K562 (cell line): ENCODE measurements around the gene SELL. TPM values are rescaled to one million over a fixed set of nuclear protein-coding genes. Genes with fewer than 3 reads are reported as not detected.

Experiments
- ATAC-seq: fragments of 200-7000 bp; cut with Tn5 transposase; 3 replicates; pipeline ENCODE4 v1.9.1; 2020; ENCODE audit warnings: moderate library complexity
- BruUV-seq: library from RNA; stranded (reverse); fragments of 400-500 nt; replicated peaks from 2 replicates; lab custom pipeline; 2021; lab: Mats Ljungman, UMichigan
- CTCF ChIA-PET: fragments of 300-600 bp; formaldehyde crosslinking; extraction: SDS; loops from one replicate; lab custom pipeline; 2021; ENCODE audit warnings: low intra/inter-chr PET ratio; lab: Yijun Ruan, JAX
- POLR2A ChIA-PET: fragments of 300-600, 350-650 bp; sonication (Branson Sonifier 250); formaldehyde crosslinking; extraction: SDS; loops from one replicate; lab custom pipeline; 2021; ENCODE audit warnings: antibody characterized with exemption, inconsistent platforms; lab: Yijun Ruan, JAX
- DNase-seq, 4 experiments: peaks; one replicate each; pipeline versions ENCODE4 v3.0.0 to v3.0.0-alpha.2; 2011 to 2018; ENCODE audit warnings: low spot score in 3 of 4, mixed read lengths in 3 of 4; ENCODE audit errors: extremely low read depth in 1 of 4
- FAIRE-seq: peaks from 2 replicates; lab custom pipeline; 2011; peaks lifted over from hg19 to GRCh38; lab: Jason Lieb, UNC
- H2AFZ ChIP-seq: 2 replicates; pipeline ENCODE4 v1.6.0; 2011; ENCODE audit warnings: low read depth, low read length, control low read depth, inconsistent platforms
- H3K27ac ChIP-seq: fragments of 200-600 bp; 3 replicates; pipeline ENCODE4 v1.8.0; 2011; ENCODE audit warnings: low read depth, mild to moderate bottlenecking, control low read depth, inconsistent platforms, low read length, moderate library complexity, mixed read lengths; ENCODE audit errors: extremely low read depth
- H3K27me3 ChIP-seq, 2 experiments: fragments of 300-600 bp in 1 of 2; 2 replicates in 1 of 2; 3 replicates in 1 of 2; pipeline versions ENCODE4 v1.6.0 to v1.8.0; 2011; ENCODE audit warnings: inconsistent platforms in 2 of 2, low read length in 2 of 2, mild to moderate bottlenecking in 1 of 2, mixed read lengths in 1 of 2, moderate library complexity in 1 of 2; ENCODE audit not compliant: control insufficient read depth in 2 of 2, insufficient read depth in 2 of 2
- H3K36me3 ChIP-seq: fragments of 300-600 bp; 3 replicates; pipeline ENCODE4 v1.8.0; 2011; ENCODE audit warnings: mild to moderate bottlenecking, low read length, inconsistent platforms; ENCODE audit not compliant: control insufficient read depth, insufficient read depth
- H3K4me1 ChIP-seq, 2 experiments: fragments of 200-600 bp in 1 of 2; replicated peaks in 1 of 2; 2 replicates in 1 of 2; 3 replicates in 1 of 2; pipeline versions ENCODE4 v1.5.1 to v1.8.0; 2011; ENCODE audit warnings: inconsistent platforms in 2 of 2, low read length in 2 of 2, mild to moderate bottlenecking in 1 of 2, mixed read lengths in 1 of 2, moderate library complexity in 1 of 2; ENCODE audit not compliant: control insufficient read depth in 2 of 2, insufficient read depth in 2 of 2
- H3K4me2 ChIP-seq: 2 replicates; pipeline ENCODE4 v1.6.1; 2011; ENCODE audit warnings: low read length, control low read depth, inconsistent platforms, mixed read lengths; ENCODE audit not compliant: insufficient read depth
- H3K4me3 ChIP-seq: fragments of 200-600 bp; sonication (generic), shearing (Covaris generic); 2 replicates; pipeline ENCODE4 v1.5.1; 2016; ENCODE audit warnings: control low read depth, inconsistent platforms
- H3K79me2 ChIP-seq: fragments of 200-600 bp; 3 replicates; pipeline ENCODE4 v1.8.0; 2011; ENCODE audit warnings: low read length, inconsistent platforms; ENCODE audit not compliant: control insufficient read depth, insufficient read depth
- H3K9ac ChIP-seq, 2 experiments: 2 replicates each; pipeline versions ENCODE4 v1.6.0 to v1.6.1; 2011; ENCODE audit warnings: low read depth in 2 of 2, low read length in 2 of 2, control low read depth in 1 of 2, inconsistent platforms in 1 of 2, mild to moderate bottlenecking in 1 of 2, mixed read lengths in 1 of 2; ENCODE audit not compliant: insufficient read depth in 1 of 2
- H3K9me1 ChIP-seq: one replicate; pipeline ENCODE4 v1.6.0; 2011; ENCODE audit warnings: inconsistent platforms, mild to moderate bottlenecking, low read length, moderate library complexity; ENCODE audit not compliant: control insufficient read depth, insufficient read depth
- H3K9me3 ChIP-seq: replicated peaks from 2 replicates; pipeline ENCODE4 v1.5.1; 2011; ENCODE audit warnings: low read depth, low read length, inconsistent platforms; ENCODE audit not compliant: control insufficient read depth, insufficient read depth
- H4K20me1 ChIP-seq: replicated peaks from 2 replicates; pipeline ENCODE4 v1.6.1; 2011; ENCODE audit warnings: low read length, inconsistent platforms, mixed read lengths; ENCODE audit not compliant: control insufficient read depth, insufficient read depth
- CHD2 ChIP-seq: IDR thresholded peaks from 2 replicates; pipeline ENCODE4 v1.6.1; 2011; ENCODE audit warnings: low read depth, low read length
- CHD4 ChIP-seq: fragments of 200-600 bp; sonication (generic); IDR thresholded peaks from 3 replicates; pipeline ENCODE4 v1.6.1; 2012; ENCODE audit warnings: low read depth, mild to moderate bottlenecking, mixed read lengths, low read length, inconsistent platforms; ENCODE audit not compliant: insufficient read depth, insufficient replicate concordance, poor library complexity, severe bottlenecking
- EP400 ChIP-seq: fragments of 450-650 bp; IDR thresholded peaks from 2 replicates; pipeline ENCODE4 v1.6.1; 2017; ENCODE audit warnings: antibody characterized with exemption, mild to moderate bottlenecking, moderate library complexity
- GABPB2 ChIP-seq: fragments of 250-450 bp; sonication (Bioruptor Pico); conservative IDR thresholded peaks from 2 replicates; pipeline ENCODE4 v1.5.1; 2021; ENCODE audit warnings: mild to moderate bottlenecking
- GTF2B ChIP-seq: IDR thresholded peaks from 2 replicates; pipeline ENCODE4 v1.6.1; 2011; ENCODE audit not compliant: insufficient read length; ENCODE audit errors: extremely low read depth
- JUNB ChIP-seq: fragments of 450-650 bp; formaldehyde crosslinking; conservative IDR thresholded peaks from 2 replicates; pipeline ENCODE4 v1.4.0; 2020; ENCODE audit warnings: mild to moderate bottlenecking
- PHB2 ChIP-seq: fragments of 450-650 bp; IDR thresholded peaks from 2 replicates; pipeline ENCODE4 v1.6.1; 2017; ENCODE audit warnings: low read depth
- ZNF146 ChIP-seq: IDR thresholded peaks from one replicate; pipeline ENCODE4 v1.6.1; 2018; ENCODE audit warnings: missing compliant biosample characterization; ENCODE audit not compliant: unreplicated experiment
- ZNF282 ChIP-seq: sonication (generic); formaldehyde crosslinking; IDR thresholded peaks from 2 replicates; pipeline ENCODE4 v1.8.1; 2023; ENCODE audit warnings: missing genetic modification reagents
- ZNF561 ChIP-seq: fragments of 450-650 bp; formaldehyde crosslinking; conservative IDR thresholded peaks from 2 replicates; pipeline ENCODE4 v1.4.0; 2020; ENCODE audit warnings: mild to moderate bottlenecking, moderate library complexity
- WGBS: fragments of 100-300 bp; shearing (Covaris generic); methylation state at CpG from one replicate; pipeline ENCODE4 v1.1.6; 2016; ENCODE audit warnings: low coverage, mixed read lengths; ENCODE audit not compliant: insufficient coverage; ENCODE audit errors: missing lambda C conversion rate; 5-methylcytosine and 5-hydroxymethylcytosine counted together
- in situ Hi-C: fragments of 300-500 bp; cut with MboI; formaldehyde crosslinking; loops from 4 replicates; pipeline ENCODE4 v1.15.0; 2018; ENCODE audit warnings: inconsistent platforms, mixed read lengths
- intact Hi-C: fragments of 100-400 bp; cut with micrococcal nuclease; formaldehyde crosslinking; loops from 2 replicates; pipeline ENCODE4 v1.14.2; 2022
- polyA plus RNA-seq, 8 experiments: library from polyadenylated mRNA; depleted of rRNA in 4 of 8; stranded (reverse) in 5 of 8; unstranded in 3 of 8; fragments of >200 nt; fragmentation: Nextera tagmentation in 2 of 8; fragmentation: Illumina TruSeq in 1 of 8; extraction: Ambion mirVana in 2 of 8; extraction: Trizol in 1 of 8; gene quantifications; 2 replicates each; pipeline versions ENCODE4 v1.2.1 to v1.2.3, GENCODE V29; 2011 to 2014; ENCODE audit warnings: inconsistent platforms in 1 of 8, missing spikeins in 1 of 8
- total RNA-seq, 7 experiments: library from RNA; depleted of rRNA in 6 of 7; stranded (reverse); fragments of >200 nt in 6 of 7; fragmentation: Illumina TruSeq in 2 of 7; extraction: Trizol in 2 of 7; gene quantifications; 2 replicates each; pipeline versions ENCODE4 v1.2.1 to v1.2.3, GENCODE V29; 2011 to 2021; ENCODE audit warnings: low replicate concordance in 1 of 7

Gene SELL
- total and polyA plus RNA-seq, 9 of the 15 experiments (the other 6 are each of a cell fraction or from before 2014, with no cell fraction given), result 0.51 TPM; not detected in 8

- TF ChIP-seq ZNF146 (CRISPR knock-in tag), result no peak
- no peak for TF ChIP-seq PHB2
- TF ChIP-seq ZNF282 (CRISPR knock-in tag), result no peak
These were observed 14.5 kb upstream of the SELL start (continued) for GRCh38 chr1:169725930-169726329.

GRCh38 chr1:169724168-169724567 is 12.7 kb upstream of the SELL start:
- no peak for FAIRE-seq
- Histone ChIP-seq H3K9ac (no peak overlapping the region), H3K4me3 (no peak overlapping the region), H3K4me2 (no peak overlapping the region), H3K9me1 (no peaks in the 10 kb centered on the region), H3K79me2 (no peaks in the 10 kb centered on the region), H4K20me1 (no peaks in the 10 kb centered on the region), H3K36me3 (no peaks in the 10 kb centered on the region), H3K27ac (no peak overlapping the region), H3K9me3 (no peaks in the 10 kb centered on the region), H3K4me1 (no peaks in the 10 kb centered on the region), H2AFZ (no peak overlapping the region), H3K27me3 (peaks cover 2 to 6% of the 10 kb centered on the region in 2 experiments; a peak in 3 of 5 replicates)
- ChIA-PET CTCF (no interaction called here), POLR2A (no interaction called here)
- no TSS peak for BruUV-seq
- no peak for TF ChIP-seq ZNF561 (CRISPR knock-in tag)
- no peak for TF ChIP-seq EP400
- no peak for TF ChIP-seq GTF2B
- TF ChIP-seq CHD2, result no peak
- TF ChIP-seq JUNB (CRISPR knock-in tag), result no peak
- no peak for TF ChIP-seq GABPB2 (CRISPR knock-in tag)
- no peak for TF ChIP-seq CHD4
- intact Hi-C loops (no loop called here), in situ Hi-C loops (no loop called here)
- no peak for ATAC-seq
- 0% methylated on average over 4 of the region's 4 CpGs for WGBS
- no peak for DNase-seq
